ENCODE data around the gene SLC22A23.

- no peak for TF ChIP-seq CTCF (IDR thresholded peaks at IDR 0.05)
- TF ChIP-seq POLR2A (IDR thresholded peaks at IDR 0.05): no peak
These were observed 75.5 kb downstream of the SLC22A23 start for GRCh38 chr6:3381233-3381921.

Data from adrenal gland (tissue), 5 donors.